MM.1S (cell line): ENCODE data around the gene PIK3R2.
A peak's percentile ranks its signal among the peaks of the same experiment; 100 is the strongest.

Experiments
- DNase-seq: peaks from one replicate; pipeline ENCODE4 v3.0.0-alpha.2; 2015
- H2AFZ ChIP-seq: fragments of 300-600 bp; sonication (generic); 2 replicates; pipeline ENCODE4 v1.6.0; 2016; ENCODE audit warnings: antibody characterized with exemption, low read length
- H3F3A ChIP-seq: fragments of 300-600 bp; sonication (generic); 2 replicates; pipeline ENCODE4 v1.6.1; 2016; ENCODE audit warnings: mild to moderate bottlenecking, antibody characterized with exemption, low read length, moderate library complexity, mixed read lengths; ENCODE audit not compliant: insufficient read depth
- H3K27ac ChIP-seq: fragments of 300-600 bp; sonication (generic); 2 replicates; pipeline ENCODE4 v1.5.1; 2016; ENCODE audit warnings: mild to moderate bottlenecking, low read length
- H3K27me3 ChIP-seq: fragments of 300-600 bp; sonication (generic); replicated peaks from 2 replicates; pipeline ENCODE4 v1.6.0; 2016; ENCODE audit warnings: low read length; ENCODE audit not compliant: insufficient read depth
- H3K36me3 ChIP-seq: fragments of 300-600 bp; sonication (generic); replicated peaks from 2 replicates; pipeline ENCODE4 v1.6.1; 2016; ENCODE audit warnings: mild to moderate bottlenecking, low read length, mixed read lengths; ENCODE audit not compliant: insufficient read depth
- H3K4me1 ChIP-seq: fragments of 300-600 bp; sonication (generic); 2 replicates; pipeline ENCODE4 v1.6.1; 2016; ENCODE audit warnings: low read length, mixed read lengths
- H3K4me2 ChIP-seq: fragments of 300-600 bp; sonication (generic); 2 replicates; pipeline ENCODE4 v1.6.0; 2016; ENCODE audit warnings: low read depth, low read length
- H3K4me3 ChIP-seq: fragments of 300-600 bp; sonication (generic); 2 replicates; pipeline ENCODE4 v1.5.1; 2016; ENCODE audit warnings: low read length, mixed read lengths
- H3K79me2 ChIP-seq: fragments of 300-600 bp; sonication (generic); 2 replicates; pipeline ENCODE4 v1.6.1; 2016; ENCODE audit warnings: mixed run types, low read length, mixed read lengths
- H3K9ac ChIP-seq: fragments of 300-600 bp; sonication (generic); 2 replicates; pipeline ENCODE4 v1.6.1; 2016; ENCODE audit warnings: low read length, mixed read lengths
- H3K9me2 ChIP-seq: fragments of 300-600 bp; sonication (generic); replicated peaks from 2 replicates; pipeline ENCODE4 v1.6.1; 2016; ENCODE audit warnings: mild to moderate bottlenecking, low read length, mixed read lengths; ENCODE audit not compliant: insufficient read depth
- H3K9me3 ChIP-seq: fragments of 300-600 bp; sonication (generic); replicated peaks from 2 replicates; pipeline ENCODE4 v1.6.1; 2016; ENCODE audit warnings: mild to moderate bottlenecking, low read length, mixed read lengths; ENCODE audit not compliant: insufficient read depth
- H4K20me1 ChIP-seq: fragments of 300-600 bp; sonication (generic); 2 replicates; pipeline ENCODE4 v1.6.1; 2016; ENCODE audit warnings: mild to moderate bottlenecking, low read length, moderate library complexity, mixed read lengths; ENCODE audit not compliant: insufficient read depth
- EZH2 ChIP-seq: fragments of 300-600 bp; sonication (generic); optimal IDR thresholded peaks from 2 replicates; pipeline ENCODE3; 2017; ENCODE audit warnings: low read depth, mild to moderate bottlenecking, antibody characterized with exemption, low read length, mixed read lengths
- EZH2phosphoT487 ChIP-seq: fragments of 300-600 bp; sonication (generic); IDR thresholded peaks from 2 replicates; pipeline ENCODE4 v1.6.1; 2018; ENCODE audit warnings: antibody characterized with exemption, low read length
- TF ChIP-seq, protein P1 (sequence below): fragments of 300-600 bp; sonication (generic); IDR thresholded peaks from 2 replicates; pipeline ENCODE4 v1.5.1; 2016; ENCODE audit warnings: antibody characterized with exemption, low read length, mixed read lengths

Gene PIK3R2

DNA sequence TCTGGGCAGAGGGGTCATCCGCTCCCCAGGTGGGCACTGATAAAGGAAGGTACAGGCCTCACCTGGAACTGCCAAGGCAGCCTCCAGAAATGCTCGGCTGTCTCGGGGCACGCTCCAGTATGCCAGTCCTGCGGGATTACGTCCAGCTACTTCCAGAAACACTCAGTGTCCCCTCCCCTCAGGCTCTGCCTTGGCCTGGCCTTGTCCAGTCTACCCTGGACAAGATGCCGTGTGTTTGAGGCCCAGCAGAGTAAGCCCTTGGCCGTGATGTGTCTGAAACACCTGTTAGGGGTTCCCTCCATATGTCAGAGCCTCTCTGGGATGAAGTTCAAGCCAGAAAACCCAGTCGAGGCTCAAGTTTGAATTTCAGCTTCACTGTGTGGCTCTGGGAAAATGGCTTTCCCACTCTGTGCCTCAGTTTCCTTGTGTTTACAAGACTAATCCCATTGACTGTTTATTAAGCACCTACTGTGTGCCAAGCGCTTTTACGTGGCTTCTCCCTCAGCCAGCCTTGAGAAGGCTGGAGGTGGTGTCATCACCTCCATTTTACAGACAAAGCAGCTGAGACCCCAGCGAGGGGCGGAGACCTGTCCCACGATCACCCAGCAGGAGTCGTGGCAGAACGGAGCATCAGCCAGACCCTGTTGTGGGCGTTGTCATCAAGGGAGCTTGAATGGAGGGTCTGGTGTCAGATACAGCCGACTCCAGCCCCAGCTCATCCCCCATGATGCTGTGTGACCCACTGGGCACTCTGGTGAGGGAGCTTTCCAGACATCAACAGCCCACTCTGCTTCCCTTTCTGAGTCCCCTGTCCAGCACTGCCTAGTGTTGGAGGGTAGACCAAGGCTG lies 2.0 kb upstream of the PIK3R2 start:
- Histone ChIP-seq H3K9me2 (no peaks in the 10 kb centered on the region), H3K4me2 (peak overlapping the region; percentile 83; the same call in 1 of the 2 replicates), H3K27ac (no peak overlapping the region), H3F3A (peaks cover 12% of the 10 kb centered on the region), H3K4me3 (no peak overlapping the region), H3K4me1 (0 out of 2 replicates have a peak, but pooled peaks cover 6% of the 10 kb centered on the region), H3K79me2 (peaks cover 14% of the 10 kb centered on the region; the same call in 1 of the 2 replicates), H4K20me1 (no peaks in the 10 kb centered on the region), H3K9me3 (no peaks in the 10 kb centered on the region), H3K27me3 (no peaks in the 10 kb centered on the region), H2AFZ (no peak overlapping the region), H3K9ac (no peak overlapping the region), H3K36me3 (no peaks in the 10 kb centered on the region)
- no peak for DNase-seq
- TF ChIP-seq EZH2phosphoT487 (no peak), EZH2 (no peak)
- TF ChIP-seq, protein P1, sequence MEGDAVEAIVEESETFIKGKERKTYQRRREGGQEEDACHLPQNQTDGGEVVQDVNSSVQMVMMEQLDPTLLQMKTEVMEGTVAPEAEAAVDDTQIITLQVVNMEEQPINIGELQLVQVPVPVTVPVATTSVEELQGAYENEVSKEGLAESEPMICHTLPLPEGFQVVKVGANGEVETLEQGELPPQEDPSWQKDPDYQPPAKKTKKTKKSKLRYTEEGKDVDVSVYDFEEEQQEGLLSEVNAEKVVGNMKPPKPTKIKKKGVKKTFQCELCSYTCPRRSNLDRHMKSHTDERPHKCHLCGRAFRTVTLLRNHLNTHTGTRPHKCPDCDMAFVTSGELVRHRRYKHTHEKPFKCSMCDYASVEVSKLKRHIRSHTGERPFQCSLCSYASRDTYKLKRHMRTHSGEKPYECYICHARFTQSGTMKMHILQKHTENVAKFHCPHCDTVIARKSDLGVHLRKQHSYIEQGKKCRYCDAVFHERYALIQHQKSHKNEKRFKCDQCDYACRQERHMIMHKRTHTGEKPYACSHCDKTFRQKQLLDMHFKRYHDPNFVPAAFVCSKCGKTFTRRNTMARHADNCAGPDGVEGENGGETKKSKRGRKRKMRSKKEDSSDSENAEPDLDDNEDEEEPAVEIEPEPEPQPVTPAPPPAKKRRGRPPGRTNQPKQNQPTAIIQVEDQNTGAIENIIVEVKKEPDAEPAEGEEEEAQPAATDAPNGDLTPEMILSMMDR, result no peak

DNA sequence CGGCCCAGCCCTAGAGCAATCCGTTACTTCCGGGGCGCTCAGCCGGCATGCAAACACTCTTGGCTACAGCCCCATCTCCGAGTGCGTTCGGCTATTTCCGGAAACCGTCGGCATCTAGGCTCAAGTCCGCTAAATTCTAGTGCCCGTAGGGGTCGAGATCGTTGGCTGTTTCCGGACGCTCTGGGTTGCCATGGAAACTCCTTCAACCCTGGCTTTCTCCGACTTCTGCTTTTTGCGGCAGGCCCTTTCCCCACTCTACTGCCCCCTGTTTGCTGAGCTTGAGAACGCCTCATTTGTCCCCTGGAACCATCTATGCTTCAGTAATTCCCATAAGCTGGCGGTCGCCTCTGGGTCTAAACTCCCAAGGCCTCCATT lies 534 bp upstream of the PIK3R2 start:
- peak overlapping the region; percentile 64 for H3K4me3 ChIP-seq
- no peaks in the 10 kb centered on the region for H3K27me3 ChIP-seq
- 0 out of 2 replicates have a peak, but pooled peaks cover 6% of the 10 kb centered on the region for H3K4me1 ChIP-seq
- peak overlapping the region; percentile 88 for H3K27ac ChIP-seq
- peak; percentile 98 for DNase-seq
- peaks cover 12% of the 10 kb centered on the region for H3F3A ChIP-seq
- no peaks in the 10 kb centered on the region for H3K9me2 ChIP-seq
- peak overlapping the region; percentile 83 for H3K4me2 ChIP-seq
- no peaks in the 10 kb centered on the region for H3K9me3 ChIP-seq
- H3K79me2 ChIP-seq, result peaks cover 14% of the 10 kb centered on the region; the same call in 1 of the 2 replicates
- H3K36me3 ChIP-seq, result no peaks in the 10 kb centered on the region
- peak overlapping the region; percentile 84 for H2AFZ ChIP-seq
- no peaks in the 10 kb centered on the region for H4K20me1 ChIP-seq
- H3K9ac ChIP-seq, result peak overlapping the region; percentile 74
- TF ChIP-seq, protein P1, result peak; percentile 79
- TF ChIP-seq EZH2phosphoT487, result no peak
- TF ChIP-seq EZH2, result no peak

DNA sequence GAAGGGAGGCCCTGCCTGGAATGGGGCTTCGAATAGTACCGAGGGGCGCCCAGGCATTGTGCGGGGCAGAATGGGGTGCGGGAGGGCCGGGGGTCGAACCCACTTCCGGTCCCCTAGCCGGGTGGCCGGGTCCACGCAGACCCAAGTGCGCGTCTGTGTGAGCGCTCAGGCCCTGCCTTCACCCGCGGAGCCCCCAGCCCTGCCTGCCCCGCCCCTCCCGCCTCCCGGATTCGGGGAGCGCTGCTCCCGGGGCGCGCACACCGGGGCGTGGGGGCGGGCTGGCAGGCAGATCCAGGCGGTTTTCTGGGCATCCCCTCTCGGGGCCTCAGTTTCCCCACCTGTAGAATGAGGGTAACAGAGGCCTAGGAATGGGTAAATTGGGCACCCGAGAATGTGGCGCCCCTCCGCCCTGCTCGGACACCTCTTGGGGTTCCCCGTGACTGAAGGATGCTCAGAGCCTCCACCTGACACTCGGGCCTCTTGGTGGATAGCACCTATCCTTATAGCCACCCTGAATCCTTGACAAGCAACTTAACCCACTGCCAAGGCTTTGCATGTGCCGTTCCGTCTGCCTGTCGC lies 682 bp downstream of the PIK3R2 start:
- Histone ChIP-seq H3K36me3 (no peaks in the 10 kb centered on the region), H3K79me2 (peaks cover 14% of the 10 kb centered on the region; the same call in 1 of the 2 replicates), H3K27me3 (no peaks in the 10 kb centered on the region), H3K4me1 (0 out of 2 replicates have a peak, but pooled peaks cover 6% of the 10 kb centered on the region), H3K27ac (no peak overlapping the region; the same call in 1 of the 2 replicates), H3F3A (peaks cover 12% of the 10 kb centered on the region), H3K4me2 (peak overlapping the region; percentile 89), H3K9me3 (no peaks in the 10 kb centered on the region), H2AFZ (peak overlapping the region; percentile 85), H3K9ac (peak overlapping the region; percentile 92), H3K9me2 (no peaks in the 10 kb centered on the region), H4K20me1 (no peaks in the 10 kb centered on the region), H3K4me3 (peak overlapping the region; percentile 86)
- DNase-seq, result peak; percentile 9
- TF ChIP-seq EZH2phosphoT487, result no peak
- TF ChIP-seq EZH2, result no peak
- TF ChIP-seq, protein P1, result no peak
